H1 (cell line): ENCODE data around the gene SLCO1C1. TPM values are rescaled to one million over a fixed set of nuclear protein-coding genes. Genes with fewer than 3 reads are reported as not detected.

Experiments
- CTCF ChIA-PET: fragments of 300-600 bp; sonication (Branson Sonifier 250); formaldehyde crosslinking; loops from one replicate; lab custom pipeline; 2021; ENCODE audit not compliant: partially characterized antibody; lab: Charles Lee
- POLR2A ChIA-PET: fragments of 300-600 bp; sonication (Branson Sonifier 250); formaldehyde crosslinking; loops from one replicate; lab custom pipeline; 2021; ENCODE audit warnings: inconsistent platforms; ENCODE audit not compliant: partially characterized antibody; lab: Charles Lee
- DNase-seq, 2 experiments: peaks; one replicate each; pipeline versions ENCODE4 v3.0.0 to v3.0.0-alpha.2; 2010 to 2022; ENCODE audit warnings: low spot score in 2 of 2, low read depth in 1 of 2, mixed read lengths in 1 of 2
- FAIRE-seq: peaks from 2 replicates; lab custom pipeline; 2011; peaks lifted over from hg19 to GRCh38; lab: Jason Lieb, UNC
- H2AFZ ChIP-seq: 2 replicates; pipeline ENCODE4 v1.8.1; 2012; ENCODE audit warnings: low read length, inconsistent platforms
- H2AK5ac ChIP-seq: 2 replicates; pipeline ENCODE4 v1.6.1; 2013; ENCODE audit warnings: low read depth, low read length
- H2BK120ac ChIP-seq: replicated peaks from 2 replicates; pipeline ENCODE3; 2013; ENCODE audit warnings: low read depth, low read length, inconsistent platforms
- H2BK12ac ChIP-seq: 2 replicates; pipeline ENCODE4 v1.6.1; 2013; ENCODE audit warnings: low read depth, low read length
- H2BK15ac ChIP-seq: 2 replicates; pipeline ENCODE4 v1.6.1; 2013; ENCODE audit warnings: low read length
- H2BK20ac ChIP-seq: 2 replicates; pipeline ENCODE4 v1.6.1; 2013; ENCODE audit warnings: low read length
- H2BK5ac ChIP-seq: 2 replicates; pipeline ENCODE4 v1.6.1; 2013; ENCODE audit warnings: low read depth, low read length
- H3K14ac ChIP-seq: 2 replicates; pipeline ENCODE4 v1.6.1; 2013; ENCODE audit warnings: inconsistent platforms; ENCODE audit not compliant: insufficient read length
- H3K18ac ChIP-seq: 2 replicates; pipeline ENCODE4 v1.6.1; 2013; ENCODE audit warnings: low read length; ENCODE audit errors: extremely low read depth
- H3K23ac ChIP-seq: 2 replicates; pipeline ENCODE4 v1.6.1; 2013; ENCODE audit warnings: inconsistent platforms; ENCODE audit not compliant: insufficient read length
- H3K23me2 ChIP-seq: 2 replicates; pipeline ENCODE4 v1.6.1; 2013; ENCODE audit warnings: low read depth, low read length
- H3K27ac ChIP-seq: 2 replicates; pipeline ENCODE4 v1.6.1; 2011; ENCODE audit warnings: low read depth, low read length, inconsistent platforms
- H3K27me3 ChIP-seq, 4 experiments: replicated peaks in 1 of 4; 1 replicate in 1 of 4; 2 replicates in 3 of 4; pipeline versions ENCODE4 v1.6.1 to v1.8.1; 2011 to 2013; ENCODE audit warnings: low read length in 3 of 4, mild to moderate bottlenecking in 3 of 4, inconsistent platforms in 2 of 4, mixed read lengths in 2 of 4, moderate library complexity in 1 of 4; ENCODE audit not compliant: control insufficient read depth in 3 of 4, insufficient read depth in 3 of 4; ENCODE audit errors: extremely low read depth in 1 of 4
- H3K36me3 ChIP-seq, 4 experiments: 2 replicates each; pipeline versions ENCODE4 v1.6.1 to v1.8.1; 2011 to 2013; ENCODE audit warnings: mild to moderate bottlenecking in 4 of 4, low read length in 3 of 4, moderate library complexity in 2 of 4, control low read depth in 1 of 4, inconsistent platforms in 1 of 4; ENCODE audit not compliant: insufficient read depth in 4 of 4, control insufficient read depth in 2 of 4
- H3K4ac ChIP-seq: replicated peaks from 2 replicates; pipeline ENCODE3; 2013; ENCODE audit warnings: low read length, low read depth, mixed read lengths, inconsistent platforms; ENCODE audit not compliant: insufficient read length
- H3K4me1 ChIP-seq, 4 experiments: replicated peaks in 1 of 4; 1 replicate in 1 of 4; 2 replicates in 3 of 4; pipeline versions ENCODE4 v1.6.1 to v1.8.1; 2011 to 2013; ENCODE audit warnings: low read length in 3 of 4, inconsistent platforms in 2 of 4, mixed read lengths in 1 of 4; ENCODE audit not compliant: insufficient read depth in 4 of 4, control insufficient read depth in 3 of 4
- H3K4me2 ChIP-seq, 2 experiments: 2 replicates each; pipeline versions ENCODE4 v1.6.1 to v1.8.1; 2011 to 2013; ENCODE audit warnings: low read depth in 2 of 2, low read length in 2 of 2, control low read depth in 1 of 2, inconsistent platforms in 1 of 2, mild to moderate bottlenecking in 1 of 2; ENCODE audit not compliant: insufficient read depth in 1 of 2
- H3K4me3 ChIP-seq, 4 experiments: fragments of 200-600, 300-600 bp in 1 of 4; sonication (generic), shearing (Covaris generic), sonication (Bioruptor Twin) in 1 of 4; 2 replicates each; pipeline versions ENCODE4 v1.5.1 to v1.8.1; 2011 to 2016; ENCODE audit warnings: low read length in 4 of 4, low read depth in 3 of 4, control low read depth in 2 of 4, inconsistent platforms in 2 of 4, mild to moderate bottlenecking in 2 of 4, mixed read lengths in 1 of 4, moderate library complexity in 1 of 4; ENCODE audit not compliant: insufficient read depth in 2 of 4; ENCODE audit errors: extremely low read depth in 1 of 4
- H3K56ac ChIP-seq: replicated peaks from 2 replicates; pipeline ENCODE3; 2013; ENCODE audit warnings: low read depth, mild to moderate bottlenecking, mixed read lengths, low read length, inconsistent platforms; ENCODE audit not compliant: insufficient read length
- H3K79me1 ChIP-seq: 2 replicates; pipeline ENCODE4 v1.6.1; 2013; ENCODE audit warnings: low read depth, low read length, control low read depth
- H3K79me2 ChIP-seq, 2 experiments: 2 replicates each; pipeline versions ENCODE4 v1.6.1 to v1.8.1; 2012 to 2013; ENCODE audit warnings: low read length in 2 of 2, mild to moderate bottlenecking in 2 of 2, inconsistent platforms in 1 of 2; ENCODE audit not compliant: insufficient read depth in 2 of 2, control insufficient read depth in 1 of 2
- H3K9ac ChIP-seq, 4 experiments: replicated peaks in 1 of 4; 1 replicate in 1 of 4; 2 replicates in 3 of 4; pipeline versions ENCODE4 v1.6.1 to v1.8.1; 2011 to 2013; ENCODE audit warnings: low read depth in 3 of 4, low read length in 3 of 4, control low read depth in 2 of 4, mild to moderate bottlenecking in 2 of 4, moderate library complexity in 2 of 4, inconsistent platforms in 1 of 4; ENCODE audit errors: extremely low read depth in 1 of 4
- H3K9me3 ChIP-seq, 2 experiments: 2 replicates each; pipeline versions ENCODE4 v1.6.1 to v1.8.1; 2012 to 2013; ENCODE audit warnings: mild to moderate bottlenecking in 2 of 2, moderate library complexity in 2 of 2, control low read depth in 1 of 2, inconsistent platforms in 1 of 2, low read depth in 1 of 2, low read length in 1 of 2, mixed read lengths in 1 of 2; ENCODE audit not compliant: insufficient read depth in 2 of 2
- H4K20me1 ChIP-seq, 2 experiments: replicated peaks in 1 of 2; 2 replicates each; pipeline versions ENCODE3 to v1.8.1; 2011 to 2013; ENCODE audit warnings: inconsistent platforms in 2 of 2, low read length in 2 of 2, mild to moderate bottlenecking in 1 of 2; ENCODE audit not compliant: insufficient read depth in 2 of 2, control insufficient read depth in 1 of 2
- H4K5ac ChIP-seq: 2 replicates; pipeline ENCODE4 v1.6.1; 2013; ENCODE audit warnings: low read length, low read depth, mixed read lengths, inconsistent platforms; ENCODE audit not compliant: insufficient read length
- H4K8ac ChIP-seq: 2 replicates; pipeline ENCODE4 v1.8.0; 2013; ENCODE audit warnings: mild to moderate bottlenecking, moderate library complexity, low read length, inconsistent platforms; ENCODE audit not compliant: insufficient read depth; ENCODE audit errors: extremely low read depth
- H4K91ac ChIP-seq: replicated peaks from 2 replicates; pipeline ENCODE3; 2013; ENCODE audit warnings: low read length, mixed read lengths, inconsistent platforms; ENCODE audit not compliant: insufficient read length
- RAD21 ChIP-seq, 2 experiments: IDR thresholded peaks in 1 of 2; conservative IDR thresholded peaks in 1 of 2; 2 replicates each; pipeline ENCODE4 v1.6.1; 2011; ENCODE audit warnings: low read depth in 2 of 2, low read length in 2 of 2, improper control_type of control experiment in 1 of 2, inconsistent platforms in 1 of 2, mild to moderate bottlenecking in 1 of 2, moderate library complexity in 1 of 2
- WGBS, 2 experiments: shearing (Covaris generic) in 1 of 2; methylation state at CpG; one replicate each; pipeline versions ENCODE4 v1.1.6 to v1.1.7; 2013 to 2015; ENCODE audit warnings: low lambda C conversion rate in 2 of 2, mixed read lengths in 2 of 2, inconsistent platforms in 1 of 2, low coverage in 1 of 2, missing lambda C conversion rate in 1 of 2; ENCODE audit not compliant: insufficient replicate concordance in 2 of 2, insufficient coverage in 1 of 2, insufficient read length in 1 of 2; ENCODE audit errors: extremely low coverage in 1 of 2, missing lambda C conversion rate in 1 of 2; 5-methylcytosine and 5-hydroxymethylcytosine counted together
- polyA plus RNA-seq, 7 experiments: library from polyadenylated mRNA; depleted of rRNA in 3 of 7; stranded (reverse) in 5 of 7; unstranded in 2 of 7; fragments of >200 nt in 5 of 7; fragments of 200-250 nt in 2 of 7; gene quantifications; 1 replicate in 5 of 7; 2 replicates in 1 of 7; 4 replicates in 1 of 7; pipeline versions ENCODE4 v1.2.1 to v1.2.3, GENCODE V29; 2011 to 2013; ENCODE audit warnings: missing spikeins in 2 of 7, mixed read lengths in 2 of 7
- total RNA-seq: library from RNA; stranded (reverse); fragmentation: NEBNext Ultra II Directional; extraction: Animal tissue kit (Norgen Biotek cat#: 25700); gene quantifications from 2 replicates; pipeline ENCODE4 v1.2.1, GENCODE V29; 2021
- TF ChIP-seq, protein P1 (sequence below), 3 experiments: IDR thresholded peaks; 1 replicate in 2 of 3; 2 replicates in 1 of 3; pipeline versions ENCODE4 v1.5.1 to v1.6.1; 2011; ENCODE audit warnings: low read length in 3 of 3, mild to moderate bottlenecking in 3 of 3, inconsistent platforms in 2 of 3, low read depth in 1 of 3, moderate library complexity in 1 of 3; ENCODE audit not compliant: insufficient read depth in 1 of 3; ENCODE audit errors: control extremely low read depth in 1 of 3
- TF ChIP-seq, protein P2 (sequence below): IDR thresholded peaks from 2 replicates; pipeline ENCODE4 v1.6.1; 2011; ENCODE audit warnings: low read depth, mild to moderate bottlenecking, low read length; ENCODE audit not compliant: insufficient read depth

SLCO1C1 gene
- total and polyA plus RNA-seq, 2 of the 8 experiments (the other 6 are each of a cell fraction or from before 2014, with no cell fraction given), result 0.18 to 0.74 TPM

DNA sequence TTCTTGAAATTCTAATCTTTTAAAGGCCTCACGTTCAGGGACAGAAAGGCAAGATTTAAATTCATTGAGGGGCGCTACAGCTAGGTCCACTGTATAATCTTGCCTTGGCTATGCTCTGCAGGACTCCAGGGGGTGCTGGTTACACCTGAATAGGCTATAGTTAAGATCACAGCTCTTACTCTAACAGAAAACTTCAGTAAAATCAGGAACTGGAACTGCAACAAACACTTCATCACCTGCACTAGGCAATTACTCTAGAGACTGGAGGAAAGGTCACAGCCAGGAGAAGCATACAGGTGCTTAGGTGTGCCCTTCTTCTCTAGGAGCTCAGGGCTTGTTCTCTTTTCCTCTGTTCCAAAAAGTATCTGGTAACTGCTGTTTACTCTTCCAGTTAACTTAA is 20.9 kb downstream of the SLCO1C1 start:
- 43% methylated on average over 2 of the region's 2 CpGs; no CpG with 5 or more reads in 1 of the 2 experiments for WGBS, 2 experiments
- H3K4me2 ChIP-seq, result no peak overlapping the region
- H3K18ac ChIP-seq, result no peak overlapping the region
- peaks cover 0 to 1% (median 0%) of the 10 kb centered on the region in 4 experiments; a peak in 1 of 7 replicates for H3K27me3 ChIP-seq
- H4K20me1 ChIP-seq, result no peaks in the 10 kb centered on the region
- H3K4me3 ChIP-seq, result no peak overlapping the region
- TF ChIP-seq RAD21 (IDR thresholded peaks at IDR 0.05 in 1 of 2, conservative IDR thresholded peaks at IDR 0.05 in 1 of 2; ENCODE audit: low read depth in 2 of 2, low read length in 2 of 2), result peak; percentile 59 to 69
- TF ChIP-seq, protein P1, sequence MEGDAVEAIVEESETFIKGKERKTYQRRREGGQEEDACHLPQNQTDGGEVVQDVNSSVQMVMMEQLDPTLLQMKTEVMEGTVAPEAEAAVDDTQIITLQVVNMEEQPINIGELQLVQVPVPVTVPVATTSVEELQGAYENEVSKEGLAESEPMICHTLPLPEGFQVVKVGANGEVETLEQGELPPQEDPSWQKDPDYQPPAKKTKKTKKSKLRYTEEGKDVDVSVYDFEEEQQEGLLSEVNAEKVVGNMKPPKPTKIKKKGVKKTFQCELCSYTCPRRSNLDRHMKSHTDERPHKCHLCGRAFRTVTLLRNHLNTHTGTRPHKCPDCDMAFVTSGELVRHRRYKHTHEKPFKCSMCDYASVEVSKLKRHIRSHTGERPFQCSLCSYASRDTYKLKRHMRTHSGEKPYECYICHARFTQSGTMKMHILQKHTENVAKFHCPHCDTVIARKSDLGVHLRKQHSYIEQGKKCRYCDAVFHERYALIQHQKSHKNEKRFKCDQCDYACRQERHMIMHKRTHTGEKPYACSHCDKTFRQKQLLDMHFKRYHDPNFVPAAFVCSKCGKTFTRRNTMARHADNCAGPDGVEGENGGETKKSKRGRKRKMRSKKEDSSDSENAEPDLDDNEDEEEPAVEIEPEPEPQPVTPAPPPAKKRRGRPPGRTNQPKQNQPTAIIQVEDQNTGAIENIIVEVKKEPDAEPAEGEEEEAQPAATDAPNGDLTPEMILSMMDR (IDR thresholded peaks at IDR 0.05; ENCODE audit: control extremely low read depth in 1 of 3, insufficient read depth in 1 of 3, low read depth in 1 of 3, low read length in 3 of 3), result peak in 2 of 3 experiments; percentile 55 to 64; a peak in 3 of 4 replicates
- TF ChIP-seq, protein P2, sequence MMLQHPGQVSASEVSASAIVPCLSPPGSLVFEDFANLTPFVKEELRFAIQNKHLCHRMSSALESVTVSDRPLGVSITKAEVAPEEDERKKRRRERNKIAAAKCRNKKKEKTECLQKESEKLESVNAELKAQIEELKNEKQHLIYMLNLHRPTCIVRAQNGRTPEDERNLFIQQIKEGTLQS, result no peak
- no peak overlapping the region for H3K14ac ChIP-seq
- H3K27ac ChIP-seq, result no peak overlapping the region
- peak; percentile 88 for FAIRE-seq
- no peaks in the 10 kb centered on the region for H3K79me1 ChIP-seq
- no peak overlapping the region for H2AK5ac ChIP-seq
- no peak overlapping the region for H2BK120ac ChIP-seq
- H3K79me2 ChIP-seq, result no peaks in the 10 kb centered on the region
- no peak overlapping the region for H2BK20ac ChIP-seq
- H3K56ac ChIP-seq, result no peak overlapping the region
- H4K91ac ChIP-seq, result no peak overlapping the region
- POLR2A ChIA-PET, result interaction anchor here (0.6 kb wide), 1 partner anchor 1717 kb away, joined by 3 read pairs; no protein-coding TSS in a partner anchor
- no peaks in the 10 kb centered on the region for H3K9me3 ChIP-seq
- no peak overlapping the region for H4K8ac ChIP-seq
- H3K23me2 ChIP-seq, result no peaks in the 10 kb centered on the region
- H2BK15ac ChIP-seq, result no peak overlapping the region
- H3K23ac ChIP-seq, result no peak overlapping the region
- no peak overlapping the region for H3K9ac ChIP-seq
- H3K4me1 ChIP-seq, result peaks cover 0 to 4% (median 1%) of the 10 kb centered on the region in 4 experiments; a peak in 2 of 7 replicates
- H3K36me3 ChIP-seq, result no peaks in the 10 kb centered on the region
- no peak overlapping the region for H3K4ac ChIP-seq
- CTCF ChIA-PET, result interaction anchor here (0.7 to 3.7 kb wide), 19 partner anchors 10 to 455 kb away, joined by 3 to 27 read pairs (median 4); partner anchors contain the start of gene SLCO1C1
- H4K5ac ChIP-seq, result no peak overlapping the region
- no peak overlapping the region for H2BK12ac ChIP-seq
- H2AFZ ChIP-seq, result peak overlapping the region; percentile 47
- DNase-seq, result peak in 1 of 2 experiments; percentile 13
- no peak overlapping the region for H2BK5ac ChIP-seq
